SK-N-SH (cell line): ENCODE results near the gene DCLK1. TPM values are rescaled to one million over a fixed set of nuclear protein-coding genes. Genes with fewer than 3 reads are reported as not detected.

ENCODE experiments used
- CTCF ChIA-PET: fragments of 300-600, 350-600 bp; formaldehyde crosslinking; extraction: SDS; loops from one replicate; lab custom pipeline; 2021; lab: Yijun Ruan, JAX
- POLR2A ChIA-PET: fragments of 350-600 bp; sonication (Branson Sonifier 250); formaldehyde crosslinking; extraction: SDS; loops from one replicate; lab custom pipeline; 2020; ENCODE audit warnings: antibody characterized with exemption, inconsistent platforms; lab: Yijun Ruan, JAX
- DNase-seq: peaks from one replicate; pipeline ENCODE4 v3.0.0; 2012
- H2AFZ ChIP-seq: fragments of 200-600 bp; sonication (generic); 2 replicates; pipeline ENCODE4 v1.8.1; 2016; ENCODE audit warnings: antibody characterized with exemption, mild to moderate bottlenecking, low read depth
- H3F3A ChIP-seq: fragments of 200-600 bp; sonication (generic); replicated peaks from 2 replicates; pipeline ENCODE3; 2016; ENCODE audit warnings: antibody characterized with exemption, mild to moderate bottlenecking; ENCODE audit not compliant: insufficient read depth
- H3K27ac ChIP-seq, 2 experiments: fragments of 200-500 bp in 1 of 2; fragments of 200-600 bp in 1 of 2; sonication (Bioruptor generic) in 1 of 2; sonication (generic), shearing (Covaris generic) in 1 of 2; 2 replicates each; pipeline versions ENCODE4 v1.5.1 to v1.6.1; 2014 to 2016; ENCODE audit warnings: low read depth in 2 of 2, inconsistent platforms in 1 of 2, low read length in 1 of 2, mild to moderate bottlenecking in 1 of 2, mixed read lengths in 1 of 2
- H3K27me3 ChIP-seq: fragments of 200-600 bp; sonication (generic), shearing (Covaris generic); 2 replicates; pipeline ENCODE4 v1.6.1; 2016; ENCODE audit warnings: mixed run types; ENCODE audit not compliant: insufficient read depth
- H3K36me3 ChIP-seq, 2 experiments: fragments of 200-500 bp in 1 of 2; fragments of 200-600 bp in 1 of 2; sonication (Bioruptor generic) in 1 of 2; sonication (generic) in 1 of 2; replicated peaks in 1 of 2; 2 replicates each; pipeline versions ENCODE3 to v1.5.1; 2014 to 2016; ENCODE audit warnings: low read length in 1 of 2, mild to moderate bottlenecking in 1 of 2; ENCODE audit not compliant: insufficient read depth in 2 of 2, control insufficient read depth in 1 of 2
- H3K4me1 ChIP-seq, 2 experiments: fragments of 200-500 bp in 1 of 2; fragments of 200-600 bp in 1 of 2; sonication (Bioruptor generic) in 1 of 2; sonication (generic), shearing (Covaris generic) in 1 of 2; 2 replicates each; pipeline versions ENCODE4 v1.5.1 to v1.6.1; 2014 to 2016; ENCODE audit warnings: low read depth in 1 of 2, low read length in 1 of 2, mixed run types in 1 of 2; ENCODE audit not compliant: insufficient read depth in 2 of 2, control insufficient read depth in 1 of 2
- H3K4me2 ChIP-seq: fragments of 200-600 bp; sonication (generic), shearing (Covaris generic); 2 replicates; pipeline ENCODE4 v1.6.1; 2017; ENCODE audit warnings: mixed run types
- H3K4me3 ChIP-seq, 2 experiments: fragments of 200-500 bp in 1 of 2; fragments of 200-600 bp in 1 of 2; sonication (Bioruptor generic) in 1 of 2; sonication (generic), shearing (Covaris generic) in 1 of 2; 2 replicates each; pipeline versions ENCODE4 v1.5.1 to v1.8.1; 2014 to 2016; ENCODE audit warnings: low read depth in 2 of 2, inconsistent platforms in 1 of 2, low read length in 1 of 2, mild to moderate bottlenecking in 1 of 2, mixed read lengths in 1 of 2, moderate library complexity in 1 of 2
- H3K79me2 ChIP-seq: fragments of 200-600 bp; sonication (generic); 2 replicates; pipeline ENCODE4 v1.8.1; 2017; ENCODE audit warnings: mild to moderate bottlenecking; ENCODE audit not compliant: insufficient read depth
- H3K9ac ChIP-seq: fragments of 200-600 bp; sonication (generic); 2 replicates; pipeline ENCODE4 v1.6.1; 2017; ENCODE audit warnings: mixed run types
- H3K9me2 ChIP-seq: fragments of 200-600 bp; sonication (generic); 2 replicates; pipeline ENCODE4 v1.6.1; 2017; ENCODE audit warnings: mixed run types
- H3K9me3 ChIP-seq: fragments of 200-600 bp; sonication (generic); 2 replicates; pipeline ENCODE4 v1.6.1; 2017; ENCODE audit warnings: mixed run types, mild to moderate bottlenecking, moderate library complexity
- H4K20me1 ChIP-seq: fragments of 200-600 bp; sonication (generic); 2 replicates; pipeline ENCODE4 v1.6.1; 2017; ENCODE audit warnings: mild to moderate bottlenecking, mixed run types; ENCODE audit not compliant: insufficient read depth
- EZH2phosphoT487 ChIP-seq: fragments of 200-600 bp; sonication (generic); IDR thresholded peaks from 2 replicates; pipeline ENCODE4 v1.6.1; 2017; ENCODE audit warnings: low read depth, mixed run types, mild to moderate bottlenecking, antibody characterized with exemption, moderate library complexity, borderline replicate concordance
- GATA2 ChIP-seq: sonication (generic); formaldehyde crosslinking; IDR thresholded peaks from 2 replicates; pipeline ENCODE4 v1.5.0; 2020; ENCODE audit warnings: mild to moderate bottlenecking, missing genetic modification reagents
- IRF3 ChIP-seq: fragments of 150-350 bp; IDR thresholded peaks from 2 replicates; pipeline ENCODE4 v1.6.1; 2016; ENCODE audit warnings: mild to moderate bottlenecking, low read depth, low read length
- JUND ChIP-seq: IDR thresholded peaks from 2 replicates; pipeline ENCODE4 v1.4.0; 2012
- NFIC ChIP-seq: IDR thresholded peaks from 2 replicates; pipeline ENCODE4 v1.4.0; 2012; ENCODE audit warnings: borderline replicate concordance
- NRF1 ChIP-seq: IDR thresholded peaks from 2 replicates; pipeline ENCODE4 v1.6.1; 2012; ENCODE audit warnings: low read depth, mild to moderate bottlenecking, low read length
- PBX3 ChIP-seq: IDR thresholded peaks from 2 replicates; pipeline ENCODE4; 2012
- POLR2AphosphoS5 ChIP-seq: IDR thresholded peaks from 2 replicates; pipeline ENCODE4 v1.6.1; 2012; ENCODE audit warnings: low read depth, low read length
- RAD21 ChIP-seq: IDR thresholded peaks from 2 replicates; pipeline ENCODE4 v1.6.1; 2012; ENCODE audit warnings: mild to moderate bottlenecking, low read length
- RCOR1 ChIP-seq: fragments of 150-350 bp; IDR thresholded peaks from 2 replicates; pipeline ENCODE4 v1.6.1; 2017; ENCODE audit warnings: antibody characterized with exemption, low read length
- REST ChIP-seq: IDR thresholded peaks from 2 replicates; pipeline ENCODE4 v1.6.1; 2012; ENCODE audit warnings: mild to moderate bottlenecking, low read depth, low read length, moderate library complexity
- TAF1 ChIP-seq: IDR thresholded peaks from 2 replicates; pipeline ENCODE4 v1.6.1; 2012; ENCODE audit warnings: low read depth, mild to moderate bottlenecking, low read length, moderate library complexity, borderline replicate concordance
- TCF12 ChIP-seq: IDR thresholded peaks from 2 replicates; pipeline ENCODE4 v1.4.0; 2012
- USF2 ChIP-seq: fragments of 150-350 bp; IDR thresholded peaks from 2 replicates; pipeline ENCODE4 v1.6.1; 2017; ENCODE audit warnings: antibody characterized with exemption, low read length, low read depth, borderline replicate concordance
- WGBS: methylation state at CpG from one replicate; pipeline ENCODE4 v1.1.6; 2017; ENCODE audit warnings: low lambda C conversion rate; 5-methylcytosine and 5-hydroxymethylcytosine counted together
- polyA plus RNA-seq, 3 experiments: library from polyadenylated mRNA; depleted of rRNA; stranded (reverse); fragments of >200 nt; gene quantifications; 2 replicates each; pipeline ENCODE4 v1.2.3, GENCODE V29; 2012

Gene DCLK1
- polyA plus RNA-seq, 1 of the 3 experiments (the other 2 are of a cell fraction) = 1.1 TPM

GRCh38 chr13:35957241-35957731, 173.9 kb downstream of the DCLK1 start:
- ChIA-PET CTCF (no interaction called here), POLR2A (no interaction called here)
- H2AFZ ChIP-seq = no peak overlapping the region
- 81% methylated on average over 1 of the region's 1 CpG for WGBS
- H3K27ac ChIP-seq = peak overlapping the region in 1 of 2 experiments; percentile 55; a peak in 1 of 4 replicates
- no peaks in the 10 kb centered on the region for H3K27me3 ChIP-seq
- no peaks in the 10 kb centered on the region for H3K9me3 ChIP-seq
- no peaks in the 10 kb centered on the region for H3K9me2 ChIP-seq
- peaks cover 7 to 15% of the 10 kb centered on the region in 2 experiments; a peak in 3 of 4 replicates for H3K4me1 ChIP-seq
- H3K9ac ChIP-seq = no peak overlapping the region
- peaks cover 13% of the 10 kb centered on the region for H3F3A ChIP-seq
- H3K4me2 ChIP-seq = no peak overlapping the region
- H3K4me3 ChIP-seq = no peak overlapping the region
- H3K36me3 ChIP-seq = no peaks in the 10 kb centered on the region
- no peak for DNase-seq
- H3K79me2 ChIP-seq = no peaks in the 10 kb centered on the region
- TF ChIP-seq POLR2AphosphoS5 (no peak), REST (no peak), TCF12 (no peak), NRF1 (no peak), RAD21 (no peak), NFIC (no peak), TAF1 (no peak), IRF3 (no peak), RCOR1 (no peak), JUND (0 out of 2 replicates have a peak, but pooled peaks have one; percentile 12), GATA2 (CRISPR knock-in tag) (no peak), EZH2phosphoT487 (no peak), PBX3 (0 out of 2 replicates have a peak, but pooled peaks have one; percentile 27), USF2 (no peak)
- no peaks in the 10 kb centered on the region for H4K20me1 ChIP-seq
